ENCODE data around the gene NUDT19. TPM values are rescaled to one million over a fixed set of nuclear protein-coding genes. Genes with fewer than 3 reads are reported as not detected.
A peak's percentile ranks its signal among the peaks of the same experiment; 100 is the strongest.
"Not testable (repeated sequence)": the region's sequence is repeated elsewhere in the genome, so short reads cannot be mapped to it uniquely, and the experiment has no call there.

The NUDT19 gene
- total RNA-seq, 4 donors from 2014 or later: 6.1 to 15.9 (median 9.7) TPM

- ATAC-seq (ENCODE audit: low FRiP score) (no peak), DNase-seq (ENCODE audit: low spot score) (peak; percentile 49)
- TF ChIP-seq, protein P1, sequence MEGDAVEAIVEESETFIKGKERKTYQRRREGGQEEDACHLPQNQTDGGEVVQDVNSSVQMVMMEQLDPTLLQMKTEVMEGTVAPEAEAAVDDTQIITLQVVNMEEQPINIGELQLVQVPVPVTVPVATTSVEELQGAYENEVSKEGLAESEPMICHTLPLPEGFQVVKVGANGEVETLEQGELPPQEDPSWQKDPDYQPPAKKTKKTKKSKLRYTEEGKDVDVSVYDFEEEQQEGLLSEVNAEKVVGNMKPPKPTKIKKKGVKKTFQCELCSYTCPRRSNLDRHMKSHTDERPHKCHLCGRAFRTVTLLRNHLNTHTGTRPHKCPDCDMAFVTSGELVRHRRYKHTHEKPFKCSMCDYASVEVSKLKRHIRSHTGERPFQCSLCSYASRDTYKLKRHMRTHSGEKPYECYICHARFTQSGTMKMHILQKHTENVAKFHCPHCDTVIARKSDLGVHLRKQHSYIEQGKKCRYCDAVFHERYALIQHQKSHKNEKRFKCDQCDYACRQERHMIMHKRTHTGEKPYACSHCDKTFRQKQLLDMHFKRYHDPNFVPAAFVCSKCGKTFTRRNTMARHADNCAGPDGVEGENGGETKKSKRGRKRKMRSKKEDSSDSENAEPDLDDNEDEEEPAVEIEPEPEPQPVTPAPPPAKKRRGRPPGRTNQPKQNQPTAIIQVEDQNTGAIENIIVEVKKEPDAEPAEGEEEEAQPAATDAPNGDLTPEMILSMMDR (IDR thresholded peaks at IDR 0.05): no peak
Observed at GRCh38 chr19:32652894-32653598, 38.6 kb upstream of the NUDT19 start.

GRCh38 chr19:32653599-32653915, 38.1 kb upstream of the NUDT19 start:
- no peak for DNase-seq (ENCODE audit: low spot score)
- TF ChIP-seq, protein P1 (IDR thresholded peaks at IDR 0.05): no peak
- no peak for ATAC-seq (ENCODE audit: low FRiP score)

DNA sequence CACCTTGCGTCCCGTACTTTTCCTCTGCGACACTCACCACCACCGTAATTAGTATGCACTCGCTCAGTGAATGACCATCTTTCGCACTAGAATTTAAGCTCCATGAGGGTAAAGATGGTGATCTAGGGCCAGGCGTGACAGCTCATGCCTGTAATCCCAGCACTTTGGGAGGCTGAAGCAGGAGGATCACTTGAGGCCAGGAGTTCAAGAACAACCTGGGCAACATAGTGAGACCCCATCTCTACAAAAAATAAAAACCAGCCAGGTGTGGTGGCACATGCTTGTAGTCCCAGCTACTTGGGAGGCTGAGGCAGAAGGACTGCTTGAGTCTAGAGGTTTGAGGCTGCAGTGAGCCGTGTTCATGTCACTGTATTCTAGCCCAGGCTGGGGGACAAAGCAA, 35.2 kb upstream of the NUDT19 start:
- ATAC-seq (ENCODE audit: low FRiP score); DNase-seq (ENCODE audit: low spot score): not testable (repeated sequence)

DNA sequence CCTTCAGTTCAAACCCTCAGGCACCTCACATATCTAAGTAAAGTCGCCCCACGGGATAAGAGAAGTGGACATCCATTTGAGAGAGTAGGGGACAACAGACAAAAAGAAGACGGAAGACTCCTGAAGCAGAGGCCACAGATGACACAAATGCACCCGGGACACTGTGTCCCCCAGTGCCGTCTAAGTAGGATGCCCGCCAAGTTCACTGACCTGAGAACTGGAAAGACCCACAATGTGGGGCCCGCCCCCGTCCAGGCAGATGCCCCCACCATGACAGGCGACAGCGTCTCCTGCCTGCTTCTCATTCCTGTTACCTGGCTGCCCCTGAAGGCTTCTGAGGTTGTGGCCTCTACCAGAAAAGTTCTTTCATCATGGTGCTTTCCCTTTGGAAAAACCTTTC, 33.5 kb upstream of the NUDT19 start:
- no peak for ATAC-seq (ENCODE audit: low FRiP score)
- DNase-seq (ENCODE audit: low spot score): no peak
- TF ChIP-seq, protein P1 (IDR thresholded peaks at IDR 0.05): no peak

DNA sequence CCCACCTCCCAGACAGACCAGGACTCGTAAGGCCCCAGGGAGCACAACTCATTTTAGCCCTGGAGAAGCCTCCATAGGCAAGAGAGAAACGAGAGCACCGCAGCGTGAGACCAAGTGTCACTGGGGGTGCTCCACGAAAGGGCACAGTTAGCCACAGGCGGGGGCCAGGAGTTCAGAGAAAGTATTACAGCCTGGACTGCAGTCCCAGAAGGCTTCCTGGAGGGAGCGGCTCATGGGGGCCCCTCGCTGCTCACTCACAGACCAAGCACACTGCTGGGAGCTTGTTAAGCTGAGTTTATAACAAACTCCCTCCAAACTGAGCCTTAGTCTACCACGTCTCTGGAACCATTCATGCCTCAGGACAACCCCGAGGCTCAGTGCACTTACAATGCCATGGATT, 33.1 kb upstream of the NUDT19 start:
- TF ChIP-seq, protein P1 (IDR thresholded peaks at IDR 0.05): no peak
- no peak for DNase-seq (ENCODE audit: low spot score)
- no peak for ATAC-seq (ENCODE audit: low FRiP score)

- DNase-seq (ENCODE audit: low spot score) (no peak), ATAC-seq (ENCODE audit: low FRiP score) (no peak)
- TF ChIP-seq, protein P1 (IDR thresholded peaks at IDR 0.05): no peak
Observed at GRCh38 chr19:32661318-32661717, 30.3 kb upstream of the NUDT19 start.

DNA sequence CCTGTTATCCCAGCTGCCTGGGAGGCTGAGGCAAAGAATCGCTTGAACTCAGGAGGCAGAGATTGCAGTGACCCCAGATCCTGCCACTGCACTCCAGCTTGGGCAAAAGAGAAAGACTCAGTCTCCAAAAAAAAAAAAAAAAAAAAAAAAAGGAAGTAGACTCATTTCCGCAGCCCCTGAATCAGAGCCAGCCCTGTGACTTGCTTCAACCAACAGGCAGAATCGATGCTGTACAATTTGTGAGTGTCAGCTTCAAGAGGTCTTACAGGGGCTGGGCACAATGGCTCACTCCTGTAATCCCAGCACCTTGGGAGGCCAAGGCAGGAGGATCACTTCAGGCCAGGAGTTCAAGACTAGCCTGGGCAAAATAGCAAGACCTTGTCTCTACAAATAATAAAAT, 29.4 kb upstream of the NUDT19 start:
- no peak for DNase-seq (ENCODE audit: low spot score)
- TF ChIP-seq, protein P1 (IDR thresholded peaks at IDR 0.05): no peak
- no peak for ATAC-seq (ENCODE audit: low FRiP score)

Measured in omental fat pad (tissue), 4 donors.